Endodermal cell (in vitro differentiated cells): ENCODE measurements around the gene APOBR. TPM values are rescaled to one million over a fixed set of nuclear protein-coding genes. Genes with fewer than 3 reads are reported as not detected.

Source experiments
- DNase-seq: peaks from one replicate; pipeline ENCODE4 v3.0.0-alpha.2; 2017
- H3K27ac ChIP-seq: 2 replicates; pipeline ENCODE4 v1.5.1; 2013; ENCODE audit warnings: mild to moderate bottlenecking, low read depth, low read length, moderate library complexity
- H3K27me3 ChIP-seq: 2 replicates; pipeline ENCODE4 v1.6.1; 2013; ENCODE audit warnings: mild to moderate bottlenecking, low read length, moderate library complexity; ENCODE audit not compliant: insufficient read depth, control insufficient read depth, poor library complexity, severe bottlenecking
- H3K36me3 ChIP-seq: 2 replicates; pipeline ENCODE4 v1.7.0; 2013; ENCODE audit warnings: mild to moderate bottlenecking, low read length, moderate library complexity; ENCODE audit not compliant: control insufficient read depth, insufficient read depth
- H3K4me1 ChIP-seq: one replicate; pipeline ENCODE4 v1.7.0; 2013; ENCODE audit warnings: low read length; ENCODE audit not compliant: control insufficient read depth, insufficient read depth
- H3K4me3 ChIP-seq: 2 replicates; pipeline ENCODE4 v1.5.1; 2013; ENCODE audit warnings: mild to moderate bottlenecking, low read length, moderate library complexity
- H3K9ac ChIP-seq: 2 replicates; pipeline ENCODE4 v1.6.1; 2013; ENCODE audit warnings: mild to moderate bottlenecking, low read length, moderate library complexity; ENCODE audit not compliant: poor library complexity, severe bottlenecking; ENCODE audit errors: extremely low read depth
- H3K9me3 ChIP-seq: 2 replicates; pipeline ENCODE4 v1.6.1; 2013; ENCODE audit warnings: mild to moderate bottlenecking, low read length, moderate library complexity; ENCODE audit not compliant: control insufficient read depth
- H3K27ac Mint-ChIP-seq: 2 replicates; pipeline ENCODE4 v1.8.0; 2020; ENCODE audit warnings: mixed read lengths
- H3K27me3 Mint-ChIP-seq: 2 replicates; pipeline ENCODE4 v1.8.0; 2021; ENCODE audit warnings: mild to moderate bottlenecking, mixed read lengths; ENCODE audit not compliant: insufficient read depth
- H3K36me3 Mint-ChIP-seq: 2 replicates; pipeline ENCODE4 v1.8.0; 2020; ENCODE audit warnings: low read depth, mixed read lengths
- H3K4me1 Mint-ChIP-seq: 2 replicates; pipeline ENCODE4 v1.8.0; 2020; ENCODE audit warnings: mixed read lengths
- H3K4me3 Mint-ChIP-seq: 2 replicates; pipeline ENCODE4 v1.8.0; 2020; ENCODE audit warnings: mild to moderate bottlenecking, moderate library complexity, mixed read lengths
- H3K9me3 Mint-ChIP-seq: 2 replicates; pipeline ENCODE4 v1.8.0; 2020; ENCODE audit warnings: mild to moderate bottlenecking, mixed read lengths
- CTCF ChIP-seq: fragments of 200-600 bp; sonication (generic); conservative IDR thresholded peaks from 2 replicates; pipeline ENCODE4 v1.5.0; 2021; ENCODE audit warnings: antibody characterized with exemption, mild to moderate bottlenecking
- WGBS, 2 experiments: methylation state at CpG; one replicate each; pipeline versions ENCODE4 v1.1.5 to v1.1.7; 2013; ENCODE audit warnings: missing lambda C conversion rate in 2 of 2, mixed read lengths in 1 of 2; ENCODE audit not compliant: insufficient coverage in 1 of 2, insufficient read length in 1 of 2; 5-methylcytosine and 5-hydroxymethylcytosine counted together
- total RNA-seq, 2 donors: library from RNA; stranded (reverse); fragmentation: NEBNext Ultra II Directional in 1 of 2; extraction: Animal tissue kit (Norgen Biotek cat#: 25700) in 1 of 2; gene quantifications; 2 replicates in 1 of 2; 3 replicates in 1 of 2; pipeline ENCODE4 v1.2.1, GENCODE V29; 2021

The APOBR gene
- total RNA-seq, 2 donors from 2014 or later = not detected

GRCh38 chr16:28521436-28521835 is 27.0 kb downstream of the APOBR start:
- Histone ChIP-seq H3K4me3 (no peak overlapping the region), H3K27me3 (no peaks in the 10 kb centered on the region), H3K9me3 (peaks cover 9% of the 10 kb centered on the region), H3K36me3 (no peaks in the 10 kb centered on the region), H3K9ac (no peak overlapping the region), H3K27ac (no peak overlapping the region), H3K4me1 (no peaks in the 10 kb centered on the region)
- Mint-ChIP-seq H3K36me3 (no peaks in the 10 kb centered on the region), H3K27me3 (no peaks in the 10 kb centered on the region), H3K4me1 (no peaks in the 10 kb centered on the region), H3K4me3 (no peak overlapping the region), H3K27ac (no peak overlapping the region), H3K9me3 (peaks cover 18% of the 10 kb centered on the region)
- WGBS, 2 experiments = 86 to 92% methylated on average over 4 to 6 of the region's 6 CpGs
- DNase-seq = no peak
- TF ChIP-seq CTCF = no peak

- Mint-ChIP-seq H3K4me3 (no peak overlapping the region), H3K9me3 (peaks cover 20% of the 10 kb centered on the region), H3K27ac (no peak overlapping the region), H3K4me1 (no peaks in the 10 kb centered on the region), H3K27me3 (no peaks in the 10 kb centered on the region), H3K36me3 (no peaks in the 10 kb centered on the region)
- no peak overlapping the region for H3K27ac ChIP-seq
- no peaks in the 10 kb centered on the region for H3K4me1 ChIP-seq
- no peak for TF ChIP-seq CTCF
- H3K9ac ChIP-seq = no peak overlapping the region
- H3K9me3 ChIP-seq = peaks cover 9% of the 10 kb centered on the region
- no peak for DNase-seq
- 86 to 90% methylated on average over 11 of the region's 11 CpGs for whole genome bisulfite sequencing, 2 experiments
- no peaks in the 10 kb centered on the region for H3K36me3 ChIP-seq
- no peaks in the 10 kb centered on the region for H3K27me3 ChIP-seq
- H3K4me3 ChIP-seq = no peak overlapping the region
These were observed 28.3 kb downstream of the APOBR start for GRCh38 chr16:28522792-28523191.

- Mint-ChIP-seq H3K9me3 (peaks cover 20% of the 10 kb centered on the region), H3K36me3 (no peaks in the 10 kb centered on the region), H3K27ac (no peak overlapping the region), H3K4me1 (no peaks in the 10 kb centered on the region), H3K4me3 (no peak overlapping the region), H3K27me3 (no peaks in the 10 kb centered on the region)
- Histone ChIP-seq H3K9me3 (peaks cover 9% of the 10 kb centered on the region), H3K27me3 (no peaks in the 10 kb centered on the region), H3K4me3 (no peak overlapping the region), H3K27ac (no peak overlapping the region), H3K4me1 (no peaks in the 10 kb centered on the region), H3K36me3 (no peaks in the 10 kb centered on the region), H3K9ac (no peak overlapping the region)
- WGBS, 2 experiments = 85 to 93% methylated on average over 6 of the region's 6 CpGs
- no peak for TF ChIP-seq CTCF
- DNase-seq = no peak
These were observed 30.3 kb downstream of the APOBR start for GRCh38 chr16:28524681-28525171.
